GM23338 (cell line): Measurements from ENCODE around the gene TSR1.

Experiments used
- CREB1 ChIP-seq: fragments of 250-450 bp; sonication (Bioruptor Pico); IDR thresholded peaks from 2 replicates; pipeline ENCODE4 v1.5.0; 2020; ENCODE audit warnings: low read depth, mild to moderate bottlenecking, moderate library complexity
- CTCF ChIP-seq, 2 experiments: fragments of 200-600 bp in 1 of 2; sonication (generic) in 1 of 2; conservative IDR thresholded peaks; 2 replicates each; pipeline versions ENCODE4 v1.5.1 to v1.6.1; 2016 to 2017; ENCODE audit warnings: antibody characterized with exemption in 2 of 2, low read depth in 2 of 2, mild to moderate bottlenecking in 2 of 2, moderate library complexity in 1 of 2
- EZH2 ChIP-seq: fragments of 200-600 bp; sonication (generic); IDR thresholded peaks from one replicate; pipeline ENCODE4 v1.8.0; 2017; ENCODE audit warnings: antibody characterized with exemption, mild to moderate bottlenecking, low read depth; ENCODE audit not compliant: unreplicated experiment
- REST ChIP-seq: IDR thresholded peaks from one replicate; pipeline ENCODE4 v1.6.1; 2018; ENCODE audit warnings: antibody characterized with exemption; ENCODE audit not compliant: unreplicated experiment

GRCh38 chr17:2321399-2321798, 14.9 kb downstream of the TSR1 start:
- TF ChIP-seq CREB1 (CRISPR knock-in tag) (no peak), CTCF (conservative IDR thresholded peaks at IDR 0.05; ENCODE audit: low read depth in 2 of 2) (no peak), EZH2 (no peak), REST (no peak)
